Pericardium fibroblast (primary cell): ENCODE results near the gene FMNL2. TPM values are rescaled to one million over a fixed set of nuclear protein-coding genes. Genes with fewer than 3 reads are reported as not detected.

Experiments
- total RNA-seq: library from RNA; depleted of rRNA; stranded (reverse); fragments of >200 nt; gene quantifications from 2 replicates; pipeline ENCODE4 v1.2.3, GENCODE V29; 2015

The FMNL2 gene
- total RNA-seq, result 12.4 and 16.5 TPM in 2 replicates

DNA sequence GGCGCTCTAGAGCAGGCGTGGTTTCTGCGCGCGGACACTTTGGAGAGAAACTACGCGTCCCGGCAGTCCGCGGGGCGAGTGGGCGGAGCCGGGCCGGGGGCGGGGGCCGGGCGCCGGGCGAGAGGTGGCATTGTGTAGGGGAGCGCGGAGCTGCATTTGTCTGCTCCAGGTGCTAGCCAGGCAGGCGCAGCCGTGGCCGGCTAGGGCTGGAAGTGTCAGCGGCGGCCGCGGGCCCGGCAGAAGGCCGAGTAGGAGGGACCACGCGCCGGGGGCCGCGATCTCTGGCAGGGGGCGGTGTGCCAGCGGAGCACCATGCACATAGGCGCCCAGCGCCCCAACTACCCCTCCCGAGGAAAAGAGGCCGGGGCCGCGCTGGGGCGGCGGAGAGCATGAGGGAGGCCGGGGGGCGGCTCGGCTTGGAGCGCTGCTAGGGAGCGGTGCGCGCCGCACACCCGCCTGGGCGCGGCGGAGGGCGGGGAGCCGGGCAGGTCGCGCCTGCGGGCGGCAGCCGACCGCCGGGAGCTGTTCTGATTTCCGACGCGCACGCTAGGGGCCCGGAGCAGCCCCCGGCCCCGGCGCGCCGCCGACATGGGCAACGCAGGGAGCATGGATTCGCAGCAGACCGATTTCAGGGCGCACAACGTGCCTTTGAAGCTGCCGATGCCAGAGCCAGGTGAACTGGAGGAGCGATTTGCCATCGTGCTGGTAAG lies at the start of gene FMNL2:
TSS of gene FMNL2 (plus strand) at position 159 of the 710 bp plus-strand sequence.

Other genes with a start within 250 kb of the FMNL2 start
- 0.93 and 2.0 TPM in 2 replicates for gene CACNB4, start 236.1 kb upstream of the FMNL2 start, total RNA-seq
- gene STAM2, start 159.4 kb upstream of the FMNL2 start, total RNA-seq, result 24.2 and 25.3 TPM in 2 replicates